Stimulated activated naive CD8-positive, alpha-beta T cell treated with anti-CD3 and anti-CD28 coated beads, Interleukin-15, amount 100 ng/mL, for 72 hours (primary cell): ENCODE data around the gene PLEKHA6.

Source experiments
- ATAC-seq: fragments of 150-1000 bp; cut with Tn5 transposase; 2 replicates; pipeline ENCODE4 v1.10.0; 2021; ENCODE audit warnings: mild to moderate bottlenecking, moderate library complexity
- DNase-seq, 2 donors: peaks; one replicate each; pipeline ENCODE4 v3.0.0; 2021 to 2022
- H3K27ac Mint-ChIP-seq, 2 donors: one replicate each; pipeline ENCODE4 v1.8.0; 2022; ENCODE audit warnings: mild to moderate bottlenecking in 2 of 2, mixed read lengths in 2 of 2, moderate library complexity in 2 of 2
- H3K27me3 Mint-ChIP-seq: one replicate; pipeline ENCODE4 v1.8.0; 2022; ENCODE audit warnings: mixed read lengths
- H3K4me1 Mint-ChIP-seq: one replicate; pipeline ENCODE4 v1.8.0; 2022; ENCODE audit warnings: mild to moderate bottlenecking, mixed read lengths
- H3K4me3 Mint-ChIP-seq, 2 donors: one replicate each; pipeline ENCODE4 v1.8.0; 2022; ENCODE audit warnings: mild to moderate bottlenecking in 2 of 2, mixed read lengths in 2 of 2, moderate library complexity in 1 of 2
- H3K9me3 Mint-ChIP-seq, 2 donors: one replicate each; pipeline ENCODE4 v1.8.0; 2022; ENCODE audit warnings: mixed read lengths in 2 of 2

Gene PLEKHA6

DNA sequence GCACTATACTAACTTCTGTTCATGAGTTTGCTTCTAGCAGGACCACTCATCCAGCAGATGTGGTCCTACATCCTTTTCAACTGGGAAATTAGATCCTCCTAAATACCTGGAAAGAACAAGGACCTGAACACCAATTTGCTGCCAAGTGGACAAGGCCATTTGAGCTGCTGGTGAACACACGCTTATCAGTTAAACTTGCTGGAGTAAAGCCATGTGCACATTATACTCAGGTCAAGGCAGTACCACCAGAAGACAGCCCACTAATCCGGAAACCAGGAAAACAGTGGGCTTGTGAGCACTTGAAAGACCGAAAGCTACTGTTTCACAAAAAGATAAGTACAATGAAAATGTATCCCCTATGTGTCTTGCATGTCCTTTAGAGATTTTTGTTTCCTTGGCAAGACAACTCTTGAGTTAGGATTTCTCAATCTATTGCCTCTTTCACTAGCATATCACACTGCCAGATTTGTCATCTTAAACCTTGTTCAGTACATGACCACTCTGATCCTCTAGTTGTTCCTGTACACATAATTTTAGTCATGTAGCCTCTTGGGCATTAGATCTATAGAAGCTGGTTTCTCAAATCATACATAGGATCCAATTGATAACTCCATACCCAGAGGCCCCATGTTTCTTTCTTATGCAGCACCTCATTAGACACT is 189.1 kb downstream of the PLEKHA6 start:
- Mint-ChIP-seq H3K4me1 (no peaks in the 10 kb centered on the region), H3K4me3 (no peak overlapping the region), H3K9me3 (peaks cover 37 to 55% of the 10 kb centered on the region in 2 donors), H3K27me3 (peaks cover 9% of the 10 kb centered on the region), H3K27ac (no peak overlapping the region)
- no peak for ATAC-seq
- DNase-seq, result no peak

DNA sequence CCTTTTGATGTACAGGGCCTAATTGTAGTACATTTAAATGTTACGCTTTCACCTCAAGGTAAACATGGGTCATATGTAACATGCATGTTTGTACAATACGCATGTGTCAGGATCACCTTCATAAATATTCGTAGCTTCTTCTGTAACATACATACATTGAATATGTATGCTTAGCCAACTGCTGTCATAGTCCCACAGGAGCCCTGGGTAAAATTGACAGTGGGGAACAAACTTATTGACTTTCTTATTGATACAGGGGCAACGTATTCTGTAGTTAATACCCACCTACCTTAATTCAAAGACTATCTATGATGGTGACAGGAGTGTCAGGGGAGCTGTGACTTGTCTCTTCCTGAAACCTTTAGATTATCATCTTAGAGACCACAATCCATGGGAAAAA is 189.9 kb downstream of the PLEKHA6 start:
- H3K4me1 Mint-ChIP-seq, result no peaks in the 10 kb centered on the region
- ATAC-seq, result no peak
- DNase-seq, result no peak
- H3K9me3 Mint-ChIP-seq, result peaks cover 37 to 55% of the 10 kb centered on the region in 2 donors
- no peak overlapping the region for H3K27ac Mint-ChIP-seq
- H3K27me3 Mint-ChIP-seq, result peaks cover 14% of the 10 kb centered on the region
- no peak overlapping the region for H3K4me3 Mint-ChIP-seq
